Nephron progenitor cell (in vitro differentiated cells): ENCODE data around the gene HS3ST3B1.

ENCODE experiments used
- DNase-seq: peaks from one replicate; pipeline ENCODE4 v3.0.0; 2021
- H3K27ac Mint-ChIP-seq: 2 replicates; pipeline ENCODE4 v1.8.0; 2021; ENCODE audit warnings: mild to moderate bottlenecking, moderate library complexity, mixed read lengths
- H3K27me3 Mint-ChIP-seq: 2 replicates; pipeline ENCODE4 v1.8.0; 2021; ENCODE audit warnings: mild to moderate bottlenecking, low read depth, mixed read lengths; ENCODE audit not compliant: poor library complexity
- H3K36me3 Mint-ChIP-seq: 2 replicates; pipeline ENCODE4 v1.8.0; 2021; ENCODE audit warnings: low read depth, mixed read lengths
- H3K4me1 Mint-ChIP-seq: 2 replicates; pipeline ENCODE4 v1.8.0; 2021; ENCODE audit warnings: mixed read lengths
- H3K4me3 Mint-ChIP-seq: 2 replicates; pipeline ENCODE4 v1.8.0; 2021; ENCODE audit warnings: mild to moderate bottlenecking, moderate library complexity, mixed read lengths
- H3K9me3 Mint-ChIP-seq: 2 replicates; pipeline ENCODE4 v1.8.0; 2021; ENCODE audit warnings: mild to moderate bottlenecking, moderate library complexity, mixed read lengths
- CTCF ChIP-seq: fragments of 200-600 bp; sonication (generic); IDR thresholded peaks from 2 replicates; pipeline ENCODE4 v1.5.0; 2021; ENCODE audit warnings: antibody characterized with exemption

HS3ST3B1 gene

GRCh38 chr17:14299280-14300141, 1.4 kb upstream of the HS3ST3B1 start:
- Mint-ChIP-seq H3K4me1 (peaks cover 57% of the 10 kb centered on the region), H3K9me3 (no peaks in the 10 kb centered on the region), H3K27me3 (peaks cover 60% of the 10 kb centered on the region), H3K27ac (peak overlapping the region; percentile 9), H3K4me3 (peak overlapping the region; percentile 84), H3K36me3 (no peaks in the 10 kb centered on the region)
- DNase-seq = peak; percentile 78
- no peak for TF ChIP-seq CTCF

- Mint-ChIP-seq H3K27me3 (peaks cover 45% of the 10 kb centered on the region), H3K4me1 (peaks cover 68% of the 10 kb centered on the region), H3K9me3 (no peaks in the 10 kb centered on the region), H3K27ac (peak overlapping the region; percentile 45), H3K4me3 (peak overlapping the region; percentile 84), H3K36me3 (no peaks in the 10 kb centered on the region)
- TF ChIP-seq CTCF = no peak
- no peak for DNase-seq
Measured at GRCh38 chr17:14301279-14302090, 604 bp downstream of the HS3ST3B1 start.

GRCh38 chr17:14302091-14302430, 1.2 kb downstream of the HS3ST3B1 start:
- Mint-ChIP-seq H3K27me3 (peaks cover 39% of the 10 kb centered on the region), H3K36me3 (no peaks in the 10 kb centered on the region), H3K27ac (no peak overlapping the region), H3K4me1 (peaks cover 67% of the 10 kb centered on the region), H3K4me3 (peak overlapping the region; percentile 84), H3K9me3 (no peaks in the 10 kb centered on the region)
- DNase-seq = no peak
- TF ChIP-seq CTCF = no peak

- Mint-ChIP-seq H3K4me1 (peaks cover 69% of the 10 kb centered on the region), H3K4me3 (peak overlapping the region; percentile 84), H3K36me3 (no peaks in the 10 kb centered on the region), H3K27ac (peak overlapping the region; percentile 79), H3K9me3 (no peaks in the 10 kb centered on the region), H3K27me3 (peaks cover 37% of the 10 kb centered on the region)
- DNase-seq = peak; percentile 89
- peak; percentile 79 for TF ChIP-seq CTCF
Measured at GRCh38 chr17:14302431-14303099, 1.7 kb downstream of the HS3ST3B1 start.

DNA sequence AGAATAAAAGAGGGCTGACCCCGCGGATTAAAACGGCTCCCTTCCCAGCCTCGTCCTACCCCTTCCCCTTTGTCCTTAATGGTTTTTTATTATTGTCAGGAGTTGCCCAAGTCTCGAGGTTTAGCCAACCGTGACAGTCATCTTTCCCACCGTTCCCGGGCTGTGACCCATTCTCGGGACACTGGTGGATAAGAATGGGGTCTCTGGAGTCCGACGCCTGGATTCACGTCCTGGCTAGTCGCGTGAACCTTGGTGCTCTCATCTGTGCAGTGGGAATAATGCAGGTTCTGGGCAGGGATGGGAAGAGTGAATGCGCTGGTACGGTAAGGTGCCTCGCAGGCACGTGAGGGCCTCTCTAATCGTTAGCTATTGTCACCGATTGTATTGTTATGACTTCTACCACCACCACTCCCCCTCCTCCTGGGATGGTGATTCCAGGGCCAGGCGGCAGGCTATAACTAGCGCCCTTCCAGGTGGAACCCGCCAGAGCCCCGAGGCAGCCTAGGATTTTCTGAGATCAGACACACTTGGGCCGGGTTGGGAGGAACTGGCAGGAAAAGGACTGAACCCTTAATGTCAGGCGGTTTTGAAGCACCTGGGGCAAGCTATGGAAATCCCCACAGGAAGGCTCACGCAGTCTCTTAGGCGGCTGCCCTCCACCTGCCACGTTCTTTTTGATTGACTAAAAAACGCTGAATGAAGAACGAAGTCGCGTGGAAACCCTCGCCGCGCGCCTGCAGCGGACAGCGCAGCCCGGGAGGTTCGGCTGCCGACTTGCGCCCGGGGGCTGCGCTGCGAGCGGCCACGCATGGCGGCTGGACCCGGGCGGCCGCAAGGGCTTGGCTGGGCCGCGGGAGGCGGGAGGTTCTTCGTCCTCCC, 2.7 kb downstream of the HS3ST3B1 start:
- no peaks in the 10 kb centered on the region for H3K9me3 Mint-ChIP-seq
- H3K36me3 Mint-ChIP-seq = no peaks in the 10 kb centered on the region
- H3K4me3 Mint-ChIP-seq = peak overlapping the region; percentile 84
- peaks cover 27% of the 10 kb centered on the region for H3K27me3 Mint-ChIP-seq
- peak overlapping the region; percentile 79 for H3K27ac Mint-ChIP-seq
- TF ChIP-seq CTCF = no peak
- DNase-seq = peak; percentile 59
- H3K4me1 Mint-ChIP-seq = peaks cover 69% of the 10 kb centered on the region
